Amygdala (tissue), 56 donors: ENCODE data around the gene SCGB1A1.
A peak's percentile ranks its signal among the peaks of the same experiment; 100 is the strongest.
"Not testable (repeated sequence)": the region's sequence is repeated elsewhere in the genome, so short reads cannot be mapped to it uniquely, and the experiment has no call there.

ENCODE experiments used
- DNase-seq, 56 donors: peaks; one replicate each; lab custom pipeline; 2025; lab: John Stamatoyannopoulos, UW

SCGB1A1 gene

GRCh38 chr11:62444236-62444833, 25.5 kb downstream of the SCGB1A1 start:
- peak in 47 of 56 donors; percentile 6 to 85 (median 44) for DNase-seq

GRCh38 chr11:62444835-62445234, 26.0 kb downstream of the SCGB1A1 start:
- no peak for DNase-seq

GRCh38 chr11:62445314-62445740, 26.5 kb downstream of the SCGB1A1 start:
- DNase-seq: peak in 2 of 56 donors; percentile 16 to 21

- DNase-seq: no peak
These were observed 27.3 kb downstream of the SCGB1A1 start for GRCh38 chr11:62446091-62446490.

- no peak for DNase-seq
These were observed 30.6 kb downstream of the SCGB1A1 start for GRCh38 chr11:62449451-62449851.

- not testable (repeated sequence) for DNase-seq
These were observed 31.1 kb downstream of the SCGB1A1 start for GRCh38 chr11:62449912-62450311.

- no peak for DNase-seq
These were observed 31.9 kb downstream of the SCGB1A1 start for GRCh38 chr11:62450543-62451240.

GRCh38 chr11:62451241-62451621, 32.4 kb downstream of the SCGB1A1 start:
- DNase-seq: no peak

GRCh38 chr11:62452261-62452660, 33.4 kb downstream of the SCGB1A1 start:
- no peak for DNase-seq

GRCh38 chr11:62452839-62453468, 34.1 kb downstream of the SCGB1A1 start:
- DNase-seq: no peak

- no peak for DNase-seq
These were observed 37.8 kb downstream of the SCGB1A1 start for GRCh38 chr11:62456630-62457029.

- DNase-seq: no peak
These were observed 38.6 kb downstream of the SCGB1A1 start for GRCh38 chr11:62457478-62457877.

GRCh38 chr11:62458212-62459002, 39.6 kb downstream of the SCGB1A1 start:
- no peak for DNase-seq

GRCh38 chr11:62459080-62459479, 40.2 kb downstream of the SCGB1A1 start:
- no peak for DNase-seq

GRCh38 chr11:62461740-62462507, 43.1 kb downstream of the SCGB1A1 start:
- no peak for DNase-seq

GRCh38 chr11:62462508-62462892, 43.7 kb downstream of the SCGB1A1 start:
- DNase-seq: no peak

GRCh38 chr11:62463121-62463542, 44.3 kb downstream of the SCGB1A1 start:
- DNase-seq: no peak

GRCh38 chr11:62464655-62465054, 45.8 kb downstream of the SCGB1A1 start:
- no peak for DNase-seq

- no peak for DNase-seq
These were observed 47.6 kb downstream of the SCGB1A1 start for GRCh38 chr11:62466444-62466843.

- no peak for DNase-seq
These were observed 49.7 kb downstream of the SCGB1A1 start for GRCh38 chr11:62468577-62468976.
